Ovary (tissue), 3 donors: ENCODE data around the gene PMPCA.

Experiments used
- CTCF ChIP-seq, 3 donors: fragments of 450-650 bp in 2 of 3; fragments of 200-600 bp in 1 of 3; IDR thresholded peaks; one replicate each; pipeline versions ENCODE4 v1.5.1 to v1.8.0; 2016 to 2022; ENCODE audit warnings: antibody characterized with exemption in 3 of 3, mild to moderate bottlenecking in 1 of 3
- EP300 ChIP-seq: sonication (generic); formaldehyde crosslinking; IDR thresholded peaks from one replicate; pipeline ENCODE4 v1.6.1; 2017; ENCODE audit warnings: antibody characterized with exemption
- POLR2A ChIP-seq: fragments of 450-650 bp; IDR thresholded peaks from one replicate; pipeline ENCODE4 v1.6.1; 2017; ENCODE audit warnings: antibody characterized with exemption, mild to moderate bottlenecking, moderate library complexity
- donor health status: DM: no; HTN: no; CAD: no.

- TF ChIP-seq CTCF (IDR thresholded peaks at IDR 0.05) (no peak), POLR2A (no peak), EP300 (no peak)
These were observed 44.9 kb downstream of the PMPCA start for GRCh38 chr9:136455043-136456002.
